GM04503 (cell line): ENCODE data around the gene SLC12A4.
"Not testable (repeated sequence)": the region's sequence is repeated elsewhere in the genome, so short reads cannot be mapped to it uniquely, and the experiment has no call there.

Experiments used
- DNase-seq: peaks from one replicate; pipeline ENCODE4 v3.0.0-alpha.2; 2012; ENCODE audit warnings: low read depth

Gene SLC12A4

GRCh38 chr16:67941469-67942199 is 26.8 kb downstream of the SLC12A4 start:
- DNase-seq, result no peak

- DNase-seq, result no peak
Measured at GRCh38 chr16:67940446-67941089, 27.9 kb downstream of the SLC12A4 start.

GRCh38 chr16:67939507-67940445 is 28.7 kb downstream of the SLC12A4 start:
- no peak for DNase-seq

GRCh38 chr16:67937713-67938112 is 30.7 kb downstream of the SLC12A4 start:
- not testable (repeated sequence) for DNase-seq

GRCh38 chr16:67936880-67937605 is 31.4 kb downstream of the SLC12A4 start:
- no peak for DNase-seq

GRCh38 chr16:67936124-67936879 is 32.1 kb downstream of the SLC12A4 start, which contains the start of gene PSMB10:
TSS of gene PSMB10 (minus strand) at chr16:67936850. CDS start at chr16:67936749, 101 bp downstream.
- DNase-seq, result no peak

- peak; percentile 67 for DNase-seq
Measured at GRCh38 chr16:67935402-67936123, 32.9 kb downstream of the SLC12A4 start.

GRCh38 chr16:67935101-67935401 is 33.4 kb downstream of the SLC12A4 start:
- no peak for DNase-seq

GRCh38 chr16:67934306-67935100 is 33.9 kb downstream of the SLC12A4 start:
- DNase-seq, result no peak

GRCh38 chr16:67933805-67934204 is 34.6 kb downstream of the SLC12A4 start:
- DNase-seq, result no peak

GRCh38 chr16:67932462-67932840 is 36.0 kb downstream of the SLC12A4 start:
- no peak for DNase-seq

- no peak for DNase-seq
Measured at GRCh38 chr16:67931712-67932461, 36.5 kb downstream of the SLC12A4 start, which contains the start of gene CTRL. TSS of gene CTRL (minus strand) at chr16:67931862. CDS start at chr16:67931852, 10 bp downstream.

GRCh38 chr16:67930678-67931211 is 37.7 kb downstream of the SLC12A4 start:
- DNase-seq, result no peak

GRCh38 chr16:67930191-67930590 is 38.2 kb downstream of the SLC12A4 start:
- no peak for DNase-seq

GRCh38 chr16:67928561-67929364 is 39.7 kb downstream of the SLC12A4 start:
- DNase-seq, result no peak

GRCh38 chr16:67928147-67928546 is 40.3 kb downstream of the SLC12A4 start:
- DNase-seq, result no peak

GRCh38 chr16:67927131-67927941 is 41.1 kb downstream of the SLC12A4 start:
- DNase-seq, result no peak
